Osteocyte (in vitro differentiated cells): ENCODE results near the gene LIMS2. TPM values are rescaled to one million over a fixed set of nuclear protein-coding genes. Genes with fewer than 3 reads are reported as not detected.

Experiments
- DNase-seq: peaks from one replicate; pipeline ENCODE4 v3.0.0; 2021; ENCODE audit warnings: mixed read lengths; ENCODE audit not compliant: unreplicated experiment; ENCODE audit errors: extremely low spot score
- H3K27ac Mint-ChIP-seq: one replicate; pipeline ENCODE4 v1.8.0; 2021; ENCODE audit warnings: mild to moderate bottlenecking, mixed read lengths; ENCODE audit not compliant: unreplicated experiment
- H3K27me3 Mint-ChIP-seq: one replicate; pipeline ENCODE4 v1.8.0; 2021; ENCODE audit warnings: mixed read lengths; ENCODE audit not compliant: unreplicated experiment
- H3K36me3 Mint-ChIP-seq: one replicate; pipeline ENCODE4 v1.8.0; 2021; ENCODE audit warnings: mixed read lengths; ENCODE audit not compliant: unreplicated experiment
- H3K4me1 Mint-ChIP-seq: one replicate; pipeline ENCODE4 v1.8.0; 2021; ENCODE audit warnings: mixed read lengths; ENCODE audit not compliant: unreplicated experiment
- H3K4me3 Mint-ChIP-seq: one replicate; pipeline ENCODE4 v1.8.0; 2021; ENCODE audit warnings: mild to moderate bottlenecking, moderate library complexity, mixed read lengths; ENCODE audit not compliant: unreplicated experiment
- H3K9me3 Mint-ChIP-seq: one replicate; pipeline ENCODE4 v1.8.0; 2021; ENCODE audit warnings: mixed read lengths; ENCODE audit not compliant: unreplicated experiment
- CTCF ChIP-seq: fragments of 200-600 bp; sonication (generic); IDR thresholded peaks from 2 replicates; pipeline ENCODE4 v1.5.0; 2021; ENCODE audit warnings: antibody characterized with exemption, mild to moderate bottlenecking, moderate library complexity
- total RNA-seq: library from RNA; stranded (reverse); gene quantifications from 2 replicates; pipeline ENCODE4 v1.2.1, GENCODE V29; 2021

LIMS2 gene
- total RNA-seq, 1 donor from 2014 or later, result 51.0 TPM

GRCh38 chr2:127650041-127650784, 25.1 kb downstream of the LIMS2 start:
- H3K9me3 Mint-ChIP-seq, result no peaks in the 10 kb centered on the region
- H3K4me3 Mint-ChIP-seq, result no peak overlapping the region
- no peak overlapping the region for H3K27ac Mint-ChIP-seq
- peaks cover 7% of the 10 kb centered on the region for H3K36me3 Mint-ChIP-seq
- H3K4me1 Mint-ChIP-seq, result peaks cover 30% of the 10 kb centered on the region
- no peak for DNase-seq
- no peaks in the 10 kb centered on the region for H3K27me3 Mint-ChIP-seq
- peak; percentile 9 for TF ChIP-seq CTCF

GRCh38 chr2:127649684-127650040, 25.7 kb downstream of the LIMS2 start:
- H3K27me3 Mint-ChIP-seq, result no peaks in the 10 kb centered on the region
- H3K9me3 Mint-ChIP-seq, result no peaks in the 10 kb centered on the region
- TF ChIP-seq CTCF, result peak; percentile 88
- H3K4me1 Mint-ChIP-seq, result peaks cover 30% of the 10 kb centered on the region
- H3K4me3 Mint-ChIP-seq, result no peak overlapping the region
- H3K36me3 Mint-ChIP-seq, result peaks cover 7% of the 10 kb centered on the region
- H3K27ac Mint-ChIP-seq, result peak overlapping the region; percentile 77
- DNase-seq, result peak; percentile 95

GRCh38 chr2:127649100-127649611, 26.2 kb downstream of the LIMS2 start:
- no peak overlapping the region for H3K4me3 Mint-ChIP-seq
- DNase-seq, result no peak
- H3K36me3 Mint-ChIP-seq, result peaks cover 7% of the 10 kb centered on the region
- H3K27ac Mint-ChIP-seq, result no peak overlapping the region
- H3K4me1 Mint-ChIP-seq, result peaks cover 30% of the 10 kb centered on the region
- no peaks in the 10 kb centered on the region for H3K9me3 Mint-ChIP-seq
- no peaks in the 10 kb centered on the region for H3K27me3 Mint-ChIP-seq
- TF ChIP-seq CTCF, result no peak

- no peak for DNase-seq
- no peaks in the 10 kb centered on the region for H3K9me3 Mint-ChIP-seq
- no peaks in the 10 kb centered on the region for H3K27me3 Mint-ChIP-seq
- no peak overlapping the region for H3K4me3 Mint-ChIP-seq
- TF ChIP-seq CTCF, result no peak
- peak overlapping the region; percentile 18 for H3K27ac Mint-ChIP-seq
- peaks cover 38% of the 10 kb centered on the region for H3K4me1 Mint-ChIP-seq
- peaks cover 7% of the 10 kb centered on the region for H3K36me3 Mint-ChIP-seq
Measured at GRCh38 chr2:127648321-127648720, 27.0 kb downstream of the LIMS2 start.

- H3K27ac Mint-ChIP-seq, result peak overlapping the region; percentile 60
- H3K4me3 Mint-ChIP-seq, result no peak overlapping the region
- DNase-seq, result no peak
- no peak for TF ChIP-seq CTCF
- H3K4me1 Mint-ChIP-seq, result peaks cover 40% of the 10 kb centered on the region
- peaks cover 4% of the 10 kb centered on the region for H3K36me3 Mint-ChIP-seq
- H3K27me3 Mint-ChIP-seq, result no peaks in the 10 kb centered on the region
- H3K9me3 Mint-ChIP-seq, result no peaks in the 10 kb centered on the region
Measured at GRCh38 chr2:127647242-127648190, 27.8 kb downstream of the LIMS2 start.
